Body of pancreas (tissue), 4 donors: ENCODE measurements around the gene PRSS57. TPM values are rescaled to one million over a fixed set of nuclear protein-coding genes. Genes with fewer than 3 reads are reported as not detected.

Source experiments
- ATAC-seq: fragments of 150-250 bp; one replicate; pipeline ENCODE4 v1.9.1; 2016
- DNase-seq, 4 donors: peaks; one replicate each; pipeline ENCODE4 v3.0.0-alpha.2; 2019
- H3K27ac ChIP-seq, 4 donors: fragments of 200-600 bp; sonication (generic); 1 replicate in 3 of 4; 2 replicates in 1 of 4; pipeline versions ENCODE4 v1.5.1 to v1.6.1; 2016 to 2019; ENCODE audit warnings: mild to moderate bottlenecking in 1 of 4, mixed read lengths in 1 of 4, moderate library complexity in 1 of 4
- H3K27me3 ChIP-seq, 2 donors: fragments of 200-600 bp; sonication (generic); one replicate each; pipeline ENCODE4 v1.6.0; 2016; ENCODE audit warnings: mild to moderate bottlenecking in 1 of 2
- H3K36me3 ChIP-seq, 2 donors: fragments of 200-600 bp; sonication (generic); replicated peaks in 1 of 2; 2 replicates each; pipeline ENCODE4 v1.5.1; 2016; ENCODE audit warnings: low read depth in 2 of 2; ENCODE audit not compliant: insufficient read depth in 1 of 2
- H3K4me1 ChIP-seq: fragments of 200-600 bp; sonication (generic); one replicate; pipeline ENCODE4 v1.6.0; 2016
- H3K4me3 ChIP-seq, 2 donors: fragments of 200-600 bp; sonication (generic); 1 replicate in 1 of 2; 2 replicates in 1 of 2; pipeline ENCODE4 v1.5.1; 2016 to 2019
- H3K9me3 ChIP-seq, 3 donors: fragments of 200-600 bp; sonication (generic); 1 replicate in 2 of 3; 2 replicates in 1 of 3; pipeline ENCODE4 v1.5.1; 2016
- POLR2A ChIP-seq, 3 donors: fragments of 450-650 bp; IDR thresholded peaks; one replicate each; pipeline ENCODE4 v1.6.1; 2016; ENCODE audit warnings: antibody characterized with exemption in 3 of 3, mild to moderate bottlenecking in 2 of 3
- WGBS, 2 donors: methylation state at CpG; one replicate each; pipeline ENCODE4 v1.1.5; 2017; 5-methylcytosine and 5-hydroxymethylcytosine counted together
- intact Hi-C: fragments of 100-400 bp; cut with DNase I; formaldehyde crosslinking; loops from one replicate; pipeline ENCODE4 v1.15.1; 2023
- total RNA-seq, 2 donors: library from RNA; depleted of rRNA; stranded (reverse); fragments of >200 nt; gene quantifications; one replicate each; pipeline ENCODE4 v1.1.0, GENCODE V29; 2016
- TF ChIP-seq, protein P1 (sequence below), 7 experiments: fragments of 450-650 bp in 4 of 7; fragments of 200-600 bp in 3 of 7; sonication (generic) in 3 of 7; IDR thresholded peaks; one replicate each; pipeline ENCODE4 v1.5.1; 2016 to 2019; ENCODE audit warnings: antibody characterized with exemption in 7 of 7

PRSS57 gene
- total RNA-seq, 2 donors from 2014 or later = not detected

DNA sequence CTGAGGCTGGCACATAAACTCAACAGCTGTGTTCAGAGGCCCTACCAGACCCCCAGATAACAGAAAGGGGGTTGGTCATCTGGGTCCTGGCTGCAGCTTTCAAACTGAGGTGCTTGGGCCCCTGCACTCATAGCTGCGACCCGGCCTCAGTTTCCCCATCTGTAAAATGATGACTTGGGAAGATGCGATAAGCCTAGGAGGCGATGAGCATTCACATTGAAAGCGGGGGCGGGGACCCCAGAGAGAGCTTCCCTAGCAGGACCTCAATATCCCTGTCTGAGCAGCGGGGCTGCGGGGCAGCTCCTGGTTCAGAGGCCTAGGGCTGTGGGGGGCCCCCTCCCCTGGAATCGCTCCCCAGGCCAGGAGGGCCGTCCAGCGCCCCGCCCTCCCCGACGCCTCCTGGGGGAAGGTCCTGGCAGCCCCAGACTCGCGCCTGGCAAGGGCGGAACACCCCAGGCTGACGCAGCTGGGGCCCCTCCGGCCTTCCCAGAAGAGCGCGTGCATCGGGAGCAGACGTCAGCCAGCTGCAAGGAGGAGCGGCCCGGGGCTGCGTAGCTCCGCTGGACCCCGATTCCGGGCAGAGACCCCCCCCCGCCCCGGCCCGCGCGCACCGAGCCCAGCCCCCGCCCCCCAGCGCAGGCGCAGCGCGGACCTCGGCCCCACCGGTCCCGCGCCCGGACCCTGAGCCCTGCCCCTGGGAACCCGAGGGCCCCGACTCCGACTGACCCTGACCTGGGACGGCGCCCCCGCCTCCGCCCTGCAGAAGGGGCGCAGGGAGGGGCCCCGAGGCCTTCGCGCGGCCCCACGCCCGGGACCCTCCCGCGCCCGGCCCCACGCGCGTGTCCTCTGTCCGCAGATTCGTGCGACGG lies 15.6 kb downstream of the PRSS57 start:
- DNase-seq = peak; percentile 58 to 72 (median 68)
- Histone ChIP-seq H3K27ac (peak overlapping the region; percentile 83 to 93 (median 90)), H3K36me3 (no peaks in the 10 kb centered on the region), H3K9me3 (no peaks in the 10 kb centered on the region), H3K4me3 (peak overlapping the region; percentile 52 to 55), H3K27me3 (no peaks in the 10 kb centered on the region), H3K4me1 (peaks cover 39% of the 10 kb centered on the region)
- WGBS, 2 donors = 0 to 4% methylated on average over 2 to 34 of the region's 69 CpGs
- no peak for TF ChIP-seq POLR2A (IDR thresholded peaks at IDR 0.05)
- TF ChIP-seq, protein P1, sequence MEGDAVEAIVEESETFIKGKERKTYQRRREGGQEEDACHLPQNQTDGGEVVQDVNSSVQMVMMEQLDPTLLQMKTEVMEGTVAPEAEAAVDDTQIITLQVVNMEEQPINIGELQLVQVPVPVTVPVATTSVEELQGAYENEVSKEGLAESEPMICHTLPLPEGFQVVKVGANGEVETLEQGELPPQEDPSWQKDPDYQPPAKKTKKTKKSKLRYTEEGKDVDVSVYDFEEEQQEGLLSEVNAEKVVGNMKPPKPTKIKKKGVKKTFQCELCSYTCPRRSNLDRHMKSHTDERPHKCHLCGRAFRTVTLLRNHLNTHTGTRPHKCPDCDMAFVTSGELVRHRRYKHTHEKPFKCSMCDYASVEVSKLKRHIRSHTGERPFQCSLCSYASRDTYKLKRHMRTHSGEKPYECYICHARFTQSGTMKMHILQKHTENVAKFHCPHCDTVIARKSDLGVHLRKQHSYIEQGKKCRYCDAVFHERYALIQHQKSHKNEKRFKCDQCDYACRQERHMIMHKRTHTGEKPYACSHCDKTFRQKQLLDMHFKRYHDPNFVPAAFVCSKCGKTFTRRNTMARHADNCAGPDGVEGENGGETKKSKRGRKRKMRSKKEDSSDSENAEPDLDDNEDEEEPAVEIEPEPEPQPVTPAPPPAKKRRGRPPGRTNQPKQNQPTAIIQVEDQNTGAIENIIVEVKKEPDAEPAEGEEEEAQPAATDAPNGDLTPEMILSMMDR (IDR thresholded peaks at IDR 0.05) = no peak
- intact Hi-C loops = no loop called here
- ATAC-seq = peak; percentile 12

DNA sequence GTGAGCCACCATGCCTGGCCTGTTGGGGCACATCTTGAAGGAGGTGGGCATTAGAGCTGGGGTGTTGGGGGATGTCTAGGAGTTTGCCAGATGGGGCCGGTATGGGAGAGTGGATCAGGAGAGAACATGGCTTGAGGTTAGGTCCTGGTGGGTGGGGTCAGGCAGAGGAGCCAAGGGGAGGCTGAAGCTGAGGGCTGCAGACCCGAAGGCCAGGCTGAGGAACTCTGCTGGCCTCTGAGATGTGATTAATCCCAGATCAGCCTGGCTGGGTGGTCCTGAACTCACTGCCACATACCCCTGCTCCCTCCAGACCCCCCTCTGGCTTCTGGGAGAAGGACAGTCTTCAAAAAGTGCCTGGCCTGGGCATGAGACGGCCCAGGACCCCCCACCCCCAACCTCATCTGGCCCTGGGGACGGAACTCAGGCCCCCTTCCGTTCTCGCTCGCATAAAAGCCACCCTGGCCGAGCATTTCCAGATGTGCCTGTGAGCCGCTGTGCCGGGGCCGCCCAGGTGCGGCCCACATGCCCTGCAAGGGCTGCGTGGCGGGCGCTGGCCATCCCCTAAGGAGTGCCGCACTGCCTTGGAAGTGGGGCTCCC lies 16.4 kb downstream of the PRSS57 start:
- H3K4me3 ChIP-seq = no peak overlapping the region
- peaks cover 46% of the 10 kb centered on the region for H3K4me1 ChIP-seq
- intact Hi-C loops = no loop called here
- H3K27ac ChIP-seq = peak overlapping the region in 2 of 4 donors; percentile 89 to 92
- DNase-seq = no peak
- no peaks in the 10 kb centered on the region for H3K9me3 ChIP-seq
- TF ChIP-seq POLR2A (IDR thresholded peaks at IDR 0.05) = no peak
- TF ChIP-seq, protein P1 (IDR thresholded peaks at IDR 0.05) = no peak
- H3K27me3 ChIP-seq = no peaks in the 10 kb centered on the region
- WGBS, 2 donors = 92 to 100% methylated on average over 2 to 14 of the region's 16 CpGs
- H3K36me3 ChIP-seq = no peaks in the 10 kb centered on the region
- no peak for ATAC-seq

DNA sequence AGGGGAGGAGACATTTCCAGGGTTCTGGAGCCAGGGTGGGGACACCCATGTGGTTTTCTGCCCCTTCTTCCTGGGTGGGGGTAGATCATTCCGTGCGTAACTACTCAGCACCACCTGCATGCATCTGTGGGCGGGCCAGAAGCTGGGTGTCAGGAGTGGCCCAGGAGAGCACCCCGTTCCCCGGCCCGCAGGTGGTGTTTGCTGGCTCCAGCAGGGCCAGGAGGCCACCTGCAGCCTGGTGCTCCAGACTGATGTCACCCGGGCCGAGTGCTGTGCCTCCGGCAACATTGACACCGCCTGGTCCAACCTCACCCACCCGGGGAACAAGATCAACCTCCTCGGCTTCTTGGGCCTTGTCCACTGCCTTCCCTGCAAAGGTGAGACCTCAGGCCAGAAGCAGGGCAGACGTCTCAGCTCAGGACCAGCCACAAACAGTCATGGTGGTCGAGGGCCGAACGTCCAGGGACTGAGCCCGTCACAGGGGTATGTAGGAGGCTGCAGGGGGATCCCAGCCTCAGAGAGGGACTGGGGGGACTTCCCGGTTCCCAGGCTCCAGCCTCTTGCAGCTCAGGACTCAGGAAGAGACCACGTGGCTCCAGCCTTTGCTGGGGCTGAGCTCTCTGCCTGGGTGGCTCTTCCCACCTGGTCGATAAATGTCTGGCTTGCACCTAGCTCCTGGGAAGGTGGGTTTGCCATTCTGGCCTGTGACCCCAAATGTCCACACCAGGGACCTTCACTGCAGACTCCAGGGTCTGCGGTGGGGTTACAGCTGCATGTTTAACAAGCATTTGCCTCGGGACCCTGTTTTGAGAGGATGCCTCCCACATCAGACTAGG lies 17.4 kb downstream of the PRSS57 start:
- intact Hi-C loops = no loop called here
- Histone ChIP-seq H3K4me3 (no peak overlapping the region), H3K27ac (peak overlapping the region; percentile 51 to 80 (median 64)), H3K36me3 (no peaks in the 10 kb centered on the region), H3K27me3 (no peaks in the 10 kb centered on the region), H3K9me3 (no peaks in the 10 kb centered on the region), H3K4me1 (peaks cover 46% of the 10 kb centered on the region)
- whole genome bisulfite sequencing, 2 donors = 43 to 51% methylated on average over 8 to 22 of the region's 22 CpGs
- DNase-seq (peak in 2 of 4 donors; percentile 38 to 53), ATAC-seq (no peak)
- no peak for TF ChIP-seq POLR2A (IDR thresholded peaks at IDR 0.05)
- TF ChIP-seq, protein P1 (IDR thresholded peaks at IDR 0.05) = no peak

DNA sequence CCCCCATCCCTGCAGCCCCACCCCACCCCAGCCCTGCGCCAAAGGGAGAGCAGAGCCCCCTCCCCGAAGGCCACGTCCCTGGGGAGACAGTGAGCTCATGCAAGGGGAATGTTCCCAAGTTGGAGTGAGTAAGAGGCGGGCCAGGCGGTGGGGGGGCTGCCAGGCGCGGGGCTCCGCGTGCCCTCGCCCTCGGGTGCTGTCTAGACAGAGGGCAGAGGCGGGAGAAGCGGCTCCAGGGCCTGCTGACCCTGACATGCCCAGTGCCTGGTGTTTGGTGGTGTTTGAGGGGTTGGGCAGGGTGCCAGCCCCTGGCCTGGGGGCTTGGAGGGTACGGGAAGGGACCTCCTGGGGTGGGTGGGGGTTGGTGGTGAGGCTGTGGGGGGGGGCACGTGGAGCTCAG lies 18.1 kb downstream of the PRSS57 start:
- intact Hi-C loops = no loop called here
- peak; percentile 17 for ATAC-seq
- no peak overlapping the region for H3K4me3 ChIP-seq

More for the DNA sequence above, 18.1 kb downstream of the PRSS57 start:
- Histone ChIP-seq H3K27me3 (no peaks in the 10 kb centered on the region), H3K4me1 (peaks cover 46% of the 10 kb centered on the region), H3K27ac (peak overlapping the region; percentile 51 to 80 (median 64)), H3K9me3 (no peaks in the 10 kb centered on the region), H3K36me3 (no peaks in the 10 kb centered on the region)
- DNase-seq = peak; percentile 70 to 82 (median 72)
- TF ChIP-seq, protein P1 (IDR thresholded peaks at IDR 0.05) = no peak
- TF ChIP-seq POLR2A (IDR thresholded peaks at IDR 0.05) = no peak
- 3 to 7% methylated on average over 12 to 15 of the region's 15 CpGs for WGBS, 2 donors
